K562 (cell line): Measurements from ENCODE around the gene SNTG2. TPM values are rescaled to one million over a fixed set of nuclear protein-coding genes. Genes with fewer than 3 reads are reported as not detected.

Experiments
- ATAC-seq: fragments of 200-7000 bp; cut with Tn5 transposase; 3 replicates; pipeline ENCODE4 v1.9.1; 2020; ENCODE audit warnings: moderate library complexity
- BruUV-seq: library from RNA; stranded (reverse); fragments of 400-500 nt; replicated peaks from 2 replicates; lab custom pipeline; 2021; lab: Mats Ljungman, UMichigan
- CTCF ChIA-PET: fragments of 300-600 bp; formaldehyde crosslinking; extraction: SDS; loops from one replicate; lab custom pipeline; 2021; ENCODE audit warnings: low intra/inter-chr PET ratio; lab: Yijun Ruan, JAX
- POLR2A ChIA-PET: fragments of 300-600, 350-650 bp; sonication (Branson Sonifier 250); formaldehyde crosslinking; extraction: SDS; loops from one replicate; lab custom pipeline; 2021; ENCODE audit warnings: antibody characterized with exemption, inconsistent platforms; lab: Yijun Ruan, JAX
- DNase-seq, 4 experiments: peaks; one replicate each; pipeline versions ENCODE4 v3.0.0 to v3.0.0-alpha.2; 2011 to 2018; ENCODE audit warnings: low spot score in 3 of 4, mixed read lengths in 3 of 4; ENCODE audit errors: extremely low read depth in 1 of 4
- FAIRE-seq: peaks from 2 replicates; lab custom pipeline; 2011; peaks lifted over from hg19 to GRCh38; lab: Jason Lieb, UNC
- H2AFZ ChIP-seq: 2 replicates; pipeline ENCODE4 v1.6.0; 2011; ENCODE audit warnings: low read depth, low read length, control low read depth, inconsistent platforms
- H3K27ac ChIP-seq: fragments of 200-600 bp; 3 replicates; pipeline ENCODE4 v1.8.0; 2011; ENCODE audit warnings: low read depth, mild to moderate bottlenecking, control low read depth, inconsistent platforms, low read length, moderate library complexity, mixed read lengths; ENCODE audit errors: extremely low read depth
- H3K27me3 ChIP-seq, 2 experiments: fragments of 300-600 bp in 1 of 2; 2 replicates in 1 of 2; 3 replicates in 1 of 2; pipeline versions ENCODE4 v1.6.0 to v1.8.0; 2011; ENCODE audit warnings: inconsistent platforms in 2 of 2, low read length in 2 of 2, mild to moderate bottlenecking in 1 of 2, mixed read lengths in 1 of 2, moderate library complexity in 1 of 2; ENCODE audit not compliant: control insufficient read depth in 2 of 2, insufficient read depth in 2 of 2
- H3K36me3 ChIP-seq: fragments of 300-600 bp; 3 replicates; pipeline ENCODE4 v1.8.0; 2011; ENCODE audit warnings: mild to moderate bottlenecking, low read length, inconsistent platforms; ENCODE audit not compliant: control insufficient read depth, insufficient read depth
- H3K4me1 ChIP-seq, 2 experiments: fragments of 200-600 bp in 1 of 2; replicated peaks in 1 of 2; 2 replicates in 1 of 2; 3 replicates in 1 of 2; pipeline versions ENCODE4 v1.5.1 to v1.8.0; 2011; ENCODE audit warnings: inconsistent platforms in 2 of 2, low read length in 2 of 2, mild to moderate bottlenecking in 1 of 2, mixed read lengths in 1 of 2, moderate library complexity in 1 of 2; ENCODE audit not compliant: control insufficient read depth in 2 of 2, insufficient read depth in 2 of 2
- H3K4me2 ChIP-seq: 2 replicates; pipeline ENCODE4 v1.6.1; 2011; ENCODE audit warnings: low read length, control low read depth, inconsistent platforms, mixed read lengths; ENCODE audit not compliant: insufficient read depth
- H3K4me3 ChIP-seq: fragments of 200-600 bp; sonication (generic), shearing (Covaris generic); 2 replicates; pipeline ENCODE4 v1.5.1; 2016; ENCODE audit warnings: control low read depth, inconsistent platforms
- H3K79me2 ChIP-seq: fragments of 200-600 bp; 3 replicates; pipeline ENCODE4 v1.8.0; 2011; ENCODE audit warnings: low read length, inconsistent platforms; ENCODE audit not compliant: control insufficient read depth, insufficient read depth
- H3K9ac ChIP-seq, 2 experiments: 2 replicates each; pipeline versions ENCODE4 v1.6.0 to v1.6.1; 2011; ENCODE audit warnings: low read depth in 2 of 2, low read length in 2 of 2, control low read depth in 1 of 2, inconsistent platforms in 1 of 2, mild to moderate bottlenecking in 1 of 2, mixed read lengths in 1 of 2; ENCODE audit not compliant: insufficient read depth in 1 of 2
- H3K9me1 ChIP-seq: one replicate; pipeline ENCODE4 v1.6.0; 2011; ENCODE audit warnings: inconsistent platforms, mild to moderate bottlenecking, low read length, moderate library complexity; ENCODE audit not compliant: control insufficient read depth, insufficient read depth
- H3K9me3 ChIP-seq: replicated peaks from 2 replicates; pipeline ENCODE4 v1.5.1; 2011; ENCODE audit warnings: low read depth, low read length, inconsistent platforms; ENCODE audit not compliant: control insufficient read depth, insufficient read depth
- H4K20me1 ChIP-seq: replicated peaks from 2 replicates; pipeline ENCODE4 v1.6.1; 2011; ENCODE audit warnings: low read length, inconsistent platforms, mixed read lengths; ENCODE audit not compliant: control insufficient read depth, insufficient read depth
- GMEB1 ChIP-seq: fragments of 250-450 bp; sonication (Bioruptor Pico); IDR thresholded peaks from 2 replicates; pipeline ENCODE4 v1.4.0; 2020; ENCODE audit warnings: mild to moderate bottlenecking
- HBP1 ChIP-seq: fragments of 450-650 bp; formaldehyde crosslinking; IDR thresholded peaks from 2 replicates; pipeline ENCODE4 v1.4.0; 2022; ENCODE audit warnings: missing genetic modification characterization
- JUND ChIP-seq, 2 experiments: IDR thresholded peaks; 2 replicates in 1 of 2; 3 replicates in 1 of 2; pipeline ENCODE4 v1.6.1; 2011; ENCODE audit warnings: borderline replicate concordance in 2 of 2, low read depth in 2 of 2, low read length in 2 of 2, improper control_type of control experiment in 1 of 2, missing biosample characterization in 1 of 2, missing genetic modification characterization in 1 of 2, missing genetic modification reagents in 1 of 2
- MTF1 ChIP-seq: fragments of 250-450 bp; sonication (Bioruptor Pico); IDR thresholded peaks from 2 replicates; pipeline ENCODE4 v1.9.0; 2021; ENCODE audit warnings: moderate library complexity, mild to moderate bottlenecking, inconsistent platforms, borderline replicate concordance
- RBM39 ChIP-seq: fragments of 200-400 bp; formaldehyde crosslinking; optimal IDR thresholded peaks from 2 replicates; pipeline ENCODE3; 2018; ENCODE audit warnings: low read depth, low read length
- RREB1 ChIP-seq: fragments of 250-450 bp; sonication (Bioruptor Pico); IDR thresholded peaks from 2 replicates; pipeline ENCODE4 v1.4.0; 2020
- SOX6 ChIP-seq: fragments of 450-650 bp; IDR thresholded peaks from 2 replicates; pipeline ENCODE4 v1.6.1; 2014; ENCODE audit warnings: mild to moderate bottlenecking
- ZNF134 ChIP-seq: fragments of 250-450 bp; sonication (Bioruptor Pico); conservative IDR thresholded peaks from 2 replicates; pipeline ENCODE4 v1.4.0; 2020
- ZNF583 ChIP-seq: fragments of 250-450 bp; sonication (Bioruptor Pico); IDR thresholded peaks from 2 replicates; pipeline ENCODE4 v1.4.0; 2020
- WGBS: fragments of 100-300 bp; shearing (Covaris generic); methylation state at CpG from one replicate; pipeline ENCODE4 v1.1.6; 2016; ENCODE audit warnings: low coverage, mixed read lengths; ENCODE audit not compliant: insufficient coverage; ENCODE audit errors: missing lambda C conversion rate; 5-methylcytosine and 5-hydroxymethylcytosine counted together
- in situ Hi-C: fragments of 300-500 bp; cut with MboI; formaldehyde crosslinking; loops from 4 replicates; pipeline ENCODE4 v1.15.0; 2018; ENCODE audit warnings: inconsistent platforms, mixed read lengths
- intact Hi-C: fragments of 100-400 bp; cut with micrococcal nuclease; formaldehyde crosslinking; loops from 2 replicates; pipeline ENCODE4 v1.14.2; 2022
- polyA plus RNA-seq, 8 experiments: library from polyadenylated mRNA; depleted of rRNA in 4 of 8; stranded (reverse) in 5 of 8; unstranded in 3 of 8; fragments of >200 nt; fragmentation: Nextera tagmentation in 2 of 8; fragmentation: Illumina TruSeq in 1 of 8; extraction: Ambion mirVana in 2 of 8; extraction: Trizol in 1 of 8; gene quantifications; 2 replicates each; pipeline versions ENCODE4 v1.2.1 to v1.2.3, GENCODE V29; 2011 to 2014; ENCODE audit warnings: inconsistent platforms in 1 of 8, missing spikeins in 1 of 8
- total RNA-seq, 7 experiments: library from RNA; depleted of rRNA in 6 of 7; stranded (reverse); fragments of >200 nt in 6 of 7; fragmentation: Illumina TruSeq in 2 of 7; extraction: Trizol in 2 of 7; gene quantifications; 2 replicates each; pipeline versions ENCODE4 v1.2.1 to v1.2.3, GENCODE V29; 2011 to 2021; ENCODE audit warnings: low replicate concordance in 1 of 7

Gene SNTG2
- total and polyA plus RNA-seq, 9 of the 15 experiments (the other 6 are each of a cell fraction or from before 2014, with no cell fraction given) = not detected

GRCh38 chr2:1272835-1273234 lies 322.2 kb downstream of the SNTG2 start:
- ChIA-PET POLR2A (no interaction called here), CTCF (no interaction called here)
- Histone ChIP-seq H3K9me3 (no peaks in the 10 kb centered on the region), H3K27ac (no peak overlapping the region), H3K9me1 (no peaks in the 10 kb centered on the region), H3K27me3 (peaks cover 0 to 2% of the 10 kb centered on the region in 2 experiments; a peak in 1 of 5 replicates)
- DNase-seq (no peak), ATAC-seq (no peak)
- TF ChIP-seq SOX6 (no peak), RBM39 (no peak), ZNF134 (CRISPR knock-in tag) (no peak), HBP1 (CRISPR knock-in tag) (no peak), GMEB1 (no peak), ZNF583 (CRISPR knock-in tag) (no peak), MTF1 (CRISPR knock-in tag) (no peak), JUND (IDR thresholded peaks at IDR 0.05; ENCODE audit: borderline replicate concordance, low read depth, low read length) (no peak), JUND (tag; IDR thresholded peaks at IDR 0.05; ENCODE audit: borderline replicate concordance, low read depth, low read length) (no peak), RREB1 (CRISPR knock-in tag) (no peak)
- TF ChIP-seq, all 486 proteins: peak for 0
- FAIRE-seq = no peak
- H3K4me1 ChIP-seq = no peaks in the 10 kb centered on the region
- no peak overlapping the region for H3K4me2 ChIP-seq
- H3K79me2 ChIP-seq = no peaks in the 10 kb centered on the region
- intact Hi-C loops (no loop called here), in situ Hi-C loops (no loop called here)
- no peak overlapping the region for H2AFZ ChIP-seq
- H3K36me3 ChIP-seq = no peaks in the 10 kb centered on the region
- no peak overlapping the region for H3K4me3 ChIP-seq
- no peaks in the 10 kb centered on the region; the same call in 1 of the 2 replicates for H4K20me1 ChIP-seq
- BruUV-seq = no TSS peak
- H3K9ac ChIP-seq = no peak overlapping the region
- 1% methylated on average over 18 of the region's 18 CpGs for WGBS
